H1 (cell line): Measurements from ENCODE around the gene RAB14. TPM values are rescaled to one million over a fixed set of nuclear protein-coding genes. Genes with fewer than 3 reads are reported as not detected.

ENCODE experiments used
- CTCF ChIA-PET: fragments of 300-600 bp; sonication (Branson Sonifier 250); formaldehyde crosslinking; loops from one replicate; lab custom pipeline; 2021; ENCODE audit not compliant: partially characterized antibody; lab: Charles Lee
- POLR2A ChIA-PET: fragments of 300-600 bp; sonication (Branson Sonifier 250); formaldehyde crosslinking; loops from one replicate; lab custom pipeline; 2021; ENCODE audit warnings: inconsistent platforms; ENCODE audit not compliant: partially characterized antibody; lab: Charles Lee
- DNase-seq, 2 experiments: peaks; one replicate each; pipeline versions ENCODE4 v3.0.0 to v3.0.0-alpha.2; 2010 to 2022; ENCODE audit warnings: low spot score in 2 of 2, low read depth in 1 of 2, mixed read lengths in 1 of 2
- FAIRE-seq: peaks from 2 replicates; lab custom pipeline; 2011; peaks lifted over from hg19 to GRCh38; lab: Jason Lieb, UNC
- H2AFZ ChIP-seq: 2 replicates; pipeline ENCODE4 v1.8.1; 2012; ENCODE audit warnings: low read length, inconsistent platforms
- H2AK5ac ChIP-seq: 2 replicates; pipeline ENCODE4 v1.6.1; 2013; ENCODE audit warnings: low read depth, low read length
- H2BK120ac ChIP-seq: replicated peaks from 2 replicates; pipeline ENCODE3; 2013; ENCODE audit warnings: low read depth, low read length, inconsistent platforms
- H2BK12ac ChIP-seq: 2 replicates; pipeline ENCODE4 v1.6.1; 2013; ENCODE audit warnings: low read depth, low read length
- H2BK15ac ChIP-seq: 2 replicates; pipeline ENCODE4 v1.6.1; 2013; ENCODE audit warnings: low read length
- H2BK20ac ChIP-seq: 2 replicates; pipeline ENCODE4 v1.6.1; 2013; ENCODE audit warnings: low read length
- H2BK5ac ChIP-seq: 2 replicates; pipeline ENCODE4 v1.6.1; 2013; ENCODE audit warnings: low read depth, low read length
- H3K14ac ChIP-seq: 2 replicates; pipeline ENCODE4 v1.6.1; 2013; ENCODE audit warnings: inconsistent platforms; ENCODE audit not compliant: insufficient read length
- H3K18ac ChIP-seq: 2 replicates; pipeline ENCODE4 v1.6.1; 2013; ENCODE audit warnings: low read length; ENCODE audit errors: extremely low read depth
- H3K23ac ChIP-seq: 2 replicates; pipeline ENCODE4 v1.6.1; 2013; ENCODE audit warnings: inconsistent platforms; ENCODE audit not compliant: insufficient read length
- H3K23me2 ChIP-seq: 2 replicates; pipeline ENCODE4 v1.6.1; 2013; ENCODE audit warnings: low read depth, low read length
- H3K27ac ChIP-seq: 2 replicates; pipeline ENCODE4 v1.6.1; 2011; ENCODE audit warnings: low read depth, low read length, inconsistent platforms
- H3K27me3 ChIP-seq, 4 experiments: replicated peaks in 1 of 4; 1 replicate in 1 of 4; 2 replicates in 3 of 4; pipeline versions ENCODE4 v1.6.1 to v1.8.1; 2011 to 2013; ENCODE audit warnings: low read length in 3 of 4, mild to moderate bottlenecking in 3 of 4, inconsistent platforms in 2 of 4, mixed read lengths in 2 of 4, moderate library complexity in 1 of 4; ENCODE audit not compliant: control insufficient read depth in 3 of 4, insufficient read depth in 3 of 4; ENCODE audit errors: extremely low read depth in 1 of 4
- H3K36me3 ChIP-seq, 4 experiments: 2 replicates each; pipeline versions ENCODE4 v1.6.1 to v1.8.1; 2011 to 2013; ENCODE audit warnings: mild to moderate bottlenecking in 4 of 4, low read length in 3 of 4, moderate library complexity in 2 of 4, control low read depth in 1 of 4, inconsistent platforms in 1 of 4; ENCODE audit not compliant: insufficient read depth in 4 of 4, control insufficient read depth in 2 of 4
- H3K4ac ChIP-seq: replicated peaks from 2 replicates; pipeline ENCODE3; 2013; ENCODE audit warnings: low read length, low read depth, mixed read lengths, inconsistent platforms; ENCODE audit not compliant: insufficient read length
- H3K4me1 ChIP-seq, 4 experiments: replicated peaks in 1 of 4; 1 replicate in 1 of 4; 2 replicates in 3 of 4; pipeline versions ENCODE4 v1.6.1 to v1.8.1; 2011 to 2013; ENCODE audit warnings: low read length in 3 of 4, inconsistent platforms in 2 of 4, mixed read lengths in 1 of 4; ENCODE audit not compliant: insufficient read depth in 4 of 4, control insufficient read depth in 3 of 4
- H3K4me2 ChIP-seq, 2 experiments: 2 replicates each; pipeline versions ENCODE4 v1.6.1 to v1.8.1; 2011 to 2013; ENCODE audit warnings: low read depth in 2 of 2, low read length in 2 of 2, control low read depth in 1 of 2, inconsistent platforms in 1 of 2, mild to moderate bottlenecking in 1 of 2; ENCODE audit not compliant: insufficient read depth in 1 of 2
- H3K4me3 ChIP-seq, 4 experiments: fragments of 200-600, 300-600 bp in 1 of 4; sonication (generic), shearing (Covaris generic), sonication (Bioruptor Twin) in 1 of 4; 2 replicates each; pipeline versions ENCODE4 v1.5.1 to v1.8.1; 2011 to 2016; ENCODE audit warnings: low read length in 4 of 4, low read depth in 3 of 4, control low read depth in 2 of 4, inconsistent platforms in 2 of 4, mild to moderate bottlenecking in 2 of 4, mixed read lengths in 1 of 4, moderate library complexity in 1 of 4; ENCODE audit not compliant: insufficient read depth in 2 of 4; ENCODE audit errors: extremely low read depth in 1 of 4
- H3K56ac ChIP-seq: replicated peaks from 2 replicates; pipeline ENCODE3; 2013; ENCODE audit warnings: low read depth, mild to moderate bottlenecking, mixed read lengths, low read length, inconsistent platforms; ENCODE audit not compliant: insufficient read length
- H3K79me1 ChIP-seq: 2 replicates; pipeline ENCODE4 v1.6.1; 2013; ENCODE audit warnings: low read depth, low read length, control low read depth
- H3K79me2 ChIP-seq, 2 experiments: 2 replicates each; pipeline versions ENCODE4 v1.6.1 to v1.8.1; 2012 to 2013; ENCODE audit warnings: low read length in 2 of 2, mild to moderate bottlenecking in 2 of 2, inconsistent platforms in 1 of 2; ENCODE audit not compliant: insufficient read depth in 2 of 2, control insufficient read depth in 1 of 2
- H3K9ac ChIP-seq, 4 experiments: replicated peaks in 1 of 4; 1 replicate in 1 of 4; 2 replicates in 3 of 4; pipeline versions ENCODE4 v1.6.1 to v1.8.1; 2011 to 2013; ENCODE audit warnings: low read depth in 3 of 4, low read length in 3 of 4, control low read depth in 2 of 4, mild to moderate bottlenecking in 2 of 4, moderate library complexity in 2 of 4, inconsistent platforms in 1 of 4; ENCODE audit errors: extremely low read depth in 1 of 4
- H3K9me3 ChIP-seq, 2 experiments: 2 replicates each; pipeline versions ENCODE4 v1.6.1 to v1.8.1; 2012 to 2013; ENCODE audit warnings: mild to moderate bottlenecking in 2 of 2, moderate library complexity in 2 of 2, control low read depth in 1 of 2, inconsistent platforms in 1 of 2, low read depth in 1 of 2, low read length in 1 of 2, mixed read lengths in 1 of 2; ENCODE audit not compliant: insufficient read depth in 2 of 2
- H4K20me1 ChIP-seq, 2 experiments: replicated peaks in 1 of 2; 2 replicates each; pipeline versions ENCODE3 to v1.8.1; 2011 to 2013; ENCODE audit warnings: inconsistent platforms in 2 of 2, low read length in 2 of 2, mild to moderate bottlenecking in 1 of 2; ENCODE audit not compliant: insufficient read depth in 2 of 2, control insufficient read depth in 1 of 2
- H4K5ac ChIP-seq: 2 replicates; pipeline ENCODE4 v1.6.1; 2013; ENCODE audit warnings: low read length, low read depth, mixed read lengths, inconsistent platforms; ENCODE audit not compliant: insufficient read length
- H4K8ac ChIP-seq: 2 replicates; pipeline ENCODE4 v1.8.0; 2013; ENCODE audit warnings: mild to moderate bottlenecking, moderate library complexity, low read length, inconsistent platforms; ENCODE audit not compliant: insufficient read depth; ENCODE audit errors: extremely low read depth
- H4K91ac ChIP-seq: replicated peaks from 2 replicates; pipeline ENCODE3; 2013; ENCODE audit warnings: low read length, mixed read lengths, inconsistent platforms; ENCODE audit not compliant: insufficient read length
- ASH2L ChIP-seq: fragments of 200-600, 300-600 bp; sonication (generic); IDR thresholded peaks from one replicate; pipeline ENCODE4 v1.7.1; 2017; ENCODE audit warnings: low read length
- BACH1 ChIP-seq: IDR thresholded peaks from 2 replicates; pipeline ENCODE4 v1.6.1; 2012; ENCODE audit warnings: low read length, improper control_type of control experiment
- CBX8 ChIP-seq: fragments of 300-800, 300-1000 bp; sonication (generic); IDR thresholded peaks from 2 replicates; pipeline ENCODE4 v1.7.1; 2016; ENCODE audit warnings: low read depth, low read length, borderline replicate concordance
- CEBPB ChIP-seq: IDR thresholded peaks from 2 replicates; pipeline ENCODE4 v1.6.1; 2012; ENCODE audit warnings: low read depth, low read length
- RBBP5 ChIP-seq: IDR thresholded peaks from 2 replicates; pipeline ENCODE4 v1.7.1; 2012; ENCODE audit warnings: low read depth, mild to moderate bottlenecking, inconsistent platforms, low read length, moderate library complexity, borderline replicate concordance
- SIRT6 ChIP-seq: IDR thresholded peaks from one replicate; pipeline ENCODE4 v1.7.1; 2012; ENCODE audit warnings: low read length, inconsistent platforms
- SIX5 ChIP-seq: IDR thresholded peaks from 2 replicates; pipeline ENCODE4 v1.6.1; 2011; ENCODE audit warnings: mild to moderate bottlenecking, low read depth, low read length
- SUZ12 ChIP-seq: fragments of 200-600 bp; sonication (generic); IDR thresholded peaks from 2 replicates; pipeline ENCODE4 v1.6.1; 2012; ENCODE audit warnings: mild to moderate bottlenecking, inconsistent platforms, low read length, moderate library complexity, mixed read lengths
- TBP ChIP-seq: IDR thresholded peaks from 2 replicates; pipeline ENCODE4 v1.6.1; 2011; ENCODE audit warnings: low read depth, low read length, improper control_type of control experiment
- YY1 ChIP-seq: IDR thresholded peaks from 2 replicates; pipeline ENCODE4 v1.6.1; 2011; ENCODE audit warnings: low read depth, mild to moderate bottlenecking, low read length
- ZNF274 ChIP-seq: IDR thresholded peaks from 2 replicates; pipeline ENCODE4 v1.7.0; 2012; ENCODE audit warnings: low read length, borderline replicate concordance; ENCODE audit errors: extremely low read depth
- WGBS, 2 experiments: shearing (Covaris generic) in 1 of 2; methylation state at CpG; one replicate each; pipeline versions ENCODE4 v1.1.6 to v1.1.7; 2013 to 2015; ENCODE audit warnings: low lambda C conversion rate in 2 of 2, mixed read lengths in 2 of 2, inconsistent platforms in 1 of 2, low coverage in 1 of 2, missing lambda C conversion rate in 1 of 2; ENCODE audit not compliant: insufficient replicate concordance in 2 of 2, insufficient coverage in 1 of 2, insufficient read length in 1 of 2; ENCODE audit errors: extremely low coverage in 1 of 2, missing lambda C conversion rate in 1 of 2; 5-methylcytosine and 5-hydroxymethylcytosine counted together
- polyA plus RNA-seq, 7 experiments: library from polyadenylated mRNA; depleted of rRNA in 3 of 7; stranded (reverse) in 5 of 7; unstranded in 2 of 7; fragments of >200 nt in 5 of 7; fragments of 200-250 nt in 2 of 7; gene quantifications; 1 replicate in 5 of 7; 2 replicates in 1 of 7; 4 replicates in 1 of 7; pipeline versions ENCODE4 v1.2.1 to v1.2.3, GENCODE V29; 2011 to 2013; ENCODE audit warnings: missing spikeins in 2 of 7, mixed read lengths in 2 of 7
- total RNA-seq: library from RNA; stranded (reverse); fragmentation: NEBNext Ultra II Directional; extraction: Animal tissue kit (Norgen Biotek cat#: 25700); gene quantifications from 2 replicates; pipeline ENCODE4 v1.2.1, GENCODE V29; 2021
- TF ChIP-seq, protein P1 (sequence below): IDR thresholded peaks from 2 replicates; pipeline ENCODE4 v1.6.1; 2011; ENCODE audit warnings: low read length, improper control_type of control experiment
- TF ChIP-seq, protein P2 (sequence below): IDR thresholded peaks from 2 replicates; pipeline ENCODE4 v1.6.1; 2011; ENCODE audit warnings: low read depth, mild to moderate bottlenecking, low read length; ENCODE audit not compliant: insufficient read depth

The RAB14 gene
- total and polyA plus RNA-seq, 2 of the 8 experiments (the other 6 are each of a cell fraction or from before 2014, with no cell fraction given) = 9.1 to 44.8 TPM

DNA sequence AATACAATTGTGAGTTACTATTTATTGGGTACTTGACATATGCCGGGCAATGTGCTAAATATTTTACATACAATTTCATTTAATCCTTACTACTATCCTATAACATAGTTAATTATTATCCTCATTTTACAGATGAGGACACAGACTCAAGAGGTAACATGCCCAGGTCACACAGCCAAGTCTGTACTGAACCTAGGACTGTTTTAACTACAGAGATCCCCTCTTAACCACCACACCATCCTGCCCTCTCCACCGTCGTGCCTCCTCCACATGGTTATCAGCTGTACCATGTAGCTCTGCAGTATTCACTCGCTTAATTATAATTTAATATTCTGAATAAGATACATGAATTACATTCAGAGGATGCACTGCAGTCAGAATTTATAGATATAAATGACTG is 5.3 kb downstream of the RAB14 start:
- H3K4ac ChIP-seq = no peak overlapping the region
- ChIA-PET POLR2A (no interaction called here), CTCF (interaction anchor here (0.7 kb wide), 1 partner anchor 204 kb away, joined by 3 read pairs; no protein-coding TSS in a partner anchor)
- no peak overlapping the region for H3K27ac ChIP-seq
- no peak overlapping the region for H3K14ac ChIP-seq
- H3K4me3 ChIP-seq = no peak overlapping the region
- DNase-seq (no peak), FAIRE-seq (no peak)
- no peak overlapping the region for H2BK15ac ChIP-seq
- H2BK12ac ChIP-seq = no peak overlapping the region
- no peak overlapping the region for H3K9ac ChIP-seq
- no peak overlapping the region for H4K5ac ChIP-seq
- no peak overlapping the region for H4K91ac ChIP-seq
- H3K23ac ChIP-seq = no peak overlapping the region
- H4K20me1 ChIP-seq = peaks cover 3 to 7% of the 10 kb centered on the region in 2 experiments
- peaks cover 12 to 97% of the 10 kb centered on the region in 2 experiments; a peak in 3 of 4 replicates for H3K79me2 ChIP-seq
- H3K27me3 ChIP-seq = no peaks in the 10 kb centered on the region
- no peak overlapping the region for H3K56ac ChIP-seq
- no peaks in the 10 kb centered on the region for H3K9me3 ChIP-seq
- peaks cover 5% of the 10 kb centered on the region; the same call in 1 of the 2 replicates for H3K79me1 ChIP-seq
- H2BK120ac ChIP-seq = no peak overlapping the region
- no peak overlapping the region for H2BK5ac ChIP-seq
- no peak overlapping the region for H2BK20ac ChIP-seq
- whole genome bisulfite sequencing, 2 experiments = 80% methylated on average over 4 of the region's 4 CpGs; no CpG with 5 or more reads in 1 of the 2 experiments
- no peak overlapping the region for H4K8ac ChIP-seq
- H3K18ac ChIP-seq = no peak overlapping the region
- no peak overlapping the region for H2AFZ ChIP-seq
- H3K23me2 ChIP-seq = peaks cover 4% of the 10 kb centered on the region
- no peaks in the 10 kb centered on the region for H3K36me3 ChIP-seq
- no peak overlapping the region for H2AK5ac ChIP-seq
- H3K4me2 ChIP-seq = no peak overlapping the region
- peaks cover 0 to 3% (median 2%) of the 10 kb centered on the region in 4 experiments; a peak in 4 of 7 replicates for H3K4me1 ChIP-seq
- TF ChIP-seq ASH2L (no peak), CEBPB (no peak), SUZ12 (no peak), ZNF274 (no peak), SIRT6 (no peak), YY1 (no peak), TBP (no peak), RBBP5 (no peak), SIX5 (no peak), BACH1 (no peak), CBX8 (no peak)
- TF ChIP-seq, protein P1, sequence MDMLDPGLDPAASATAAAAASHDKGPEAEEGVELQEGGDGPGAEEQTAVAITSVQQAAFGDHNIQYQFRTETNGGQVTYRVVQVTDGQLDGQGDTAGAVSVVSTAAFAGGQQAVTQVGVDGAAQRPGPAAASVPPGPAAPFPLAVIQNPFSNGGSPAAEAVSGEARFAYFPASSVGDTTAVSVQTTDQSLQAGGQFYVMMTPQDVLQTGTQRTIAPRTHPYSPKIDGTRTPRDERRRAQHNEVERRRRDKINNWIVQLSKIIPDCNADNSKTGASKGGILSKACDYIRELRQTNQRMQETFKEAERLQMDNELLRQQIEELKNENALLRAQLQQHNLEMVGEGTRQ = no peak
- TF ChIP-seq, protein P2, sequence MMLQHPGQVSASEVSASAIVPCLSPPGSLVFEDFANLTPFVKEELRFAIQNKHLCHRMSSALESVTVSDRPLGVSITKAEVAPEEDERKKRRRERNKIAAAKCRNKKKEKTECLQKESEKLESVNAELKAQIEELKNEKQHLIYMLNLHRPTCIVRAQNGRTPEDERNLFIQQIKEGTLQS = no peak
